ENCODE results near the gene ATF7. TPM values are rescaled to one million over a fixed set of nuclear protein-coding genes. Genes with fewer than 3 reads are reported as not detected.
"Not testable (repeated sequence)": the region's sequence is repeated elsewhere in the genome, so short reads cannot be mapped to it uniquely, and the experiment has no call there.

The ATF7 gene
- 54.4 TPM for polyA plus RNA-seq (ENCODE audit: insufficient read length)

DNA sequence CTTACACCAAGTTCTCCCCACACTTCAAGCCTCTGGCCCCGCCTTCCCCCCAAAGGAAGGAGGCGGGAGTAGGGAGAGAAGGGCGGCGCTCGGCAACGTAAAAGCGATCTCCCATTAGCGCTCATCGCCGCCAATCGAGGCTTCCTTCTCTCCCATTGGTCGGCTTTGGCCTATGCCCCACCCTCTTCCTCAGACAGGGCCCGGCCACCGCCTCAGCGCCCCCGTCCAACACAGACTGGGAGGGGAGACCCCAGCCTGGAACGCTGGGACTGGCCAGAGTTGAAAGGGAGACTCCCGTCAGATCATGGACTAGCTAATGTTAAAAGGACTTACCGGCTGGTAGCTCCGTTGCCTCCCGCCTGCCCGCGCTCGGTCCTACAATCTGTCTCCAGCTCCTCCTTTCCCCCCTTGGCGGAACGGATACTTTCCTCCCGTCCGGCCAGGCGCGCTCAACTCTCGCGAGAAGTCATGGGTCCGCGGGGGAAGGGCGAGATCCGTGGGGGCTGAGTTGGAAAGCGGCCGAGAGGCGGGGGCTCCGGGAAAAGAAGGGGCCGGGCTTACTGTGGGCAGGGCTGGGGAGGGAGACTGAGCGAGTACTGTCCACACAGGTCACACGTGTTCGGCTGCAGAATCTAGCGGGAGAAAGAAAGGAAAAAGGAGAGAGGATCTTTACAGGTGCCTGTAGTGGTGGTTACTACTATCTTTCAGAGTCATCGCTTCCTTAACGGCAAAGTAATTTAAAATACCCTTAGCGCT is at the start of gene ATF7:
Gene ATF7 (minus strand): TSS at position 437 of the 756 bp plus-strand sequence. CDS start 25,382 bp downstream, outside the sequence.
- peak; percentile 98 for DNase-seq

DNA sequence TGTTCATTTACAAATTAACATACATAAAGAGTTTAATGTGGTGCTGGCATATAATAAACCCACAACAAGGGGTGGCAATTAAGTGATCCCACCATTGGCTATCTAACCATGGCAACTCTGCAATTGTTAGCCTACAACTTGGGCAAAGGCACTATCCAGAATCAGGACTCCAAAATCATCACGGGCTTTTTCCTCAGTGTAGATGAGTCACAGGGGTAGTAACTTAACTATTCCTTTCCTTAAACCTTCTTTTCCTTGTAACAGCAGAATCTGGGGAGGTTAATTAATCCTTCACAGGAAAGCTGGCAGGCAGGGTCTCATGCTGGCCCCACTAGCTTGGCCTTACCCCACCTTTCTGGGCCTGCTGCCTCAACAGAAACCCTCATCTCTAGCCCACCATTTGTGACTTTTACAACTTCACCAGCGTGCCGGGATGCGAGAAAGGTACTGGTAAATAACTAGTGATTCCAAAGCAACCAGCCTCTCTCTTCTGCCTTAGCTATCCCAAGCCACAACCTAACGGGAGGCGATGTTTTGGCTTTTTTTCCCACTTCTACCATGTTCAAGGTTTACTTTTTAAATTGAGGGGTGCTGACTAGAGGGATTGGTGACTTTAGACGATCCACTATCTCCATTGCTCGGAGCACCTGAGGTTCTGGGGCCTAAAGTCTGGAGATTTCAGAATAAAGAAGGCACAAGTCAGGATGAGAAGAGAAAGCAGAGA is 49.0 kb upstream of the ATF7 start:
- DNase-seq = no peak

DNA sequence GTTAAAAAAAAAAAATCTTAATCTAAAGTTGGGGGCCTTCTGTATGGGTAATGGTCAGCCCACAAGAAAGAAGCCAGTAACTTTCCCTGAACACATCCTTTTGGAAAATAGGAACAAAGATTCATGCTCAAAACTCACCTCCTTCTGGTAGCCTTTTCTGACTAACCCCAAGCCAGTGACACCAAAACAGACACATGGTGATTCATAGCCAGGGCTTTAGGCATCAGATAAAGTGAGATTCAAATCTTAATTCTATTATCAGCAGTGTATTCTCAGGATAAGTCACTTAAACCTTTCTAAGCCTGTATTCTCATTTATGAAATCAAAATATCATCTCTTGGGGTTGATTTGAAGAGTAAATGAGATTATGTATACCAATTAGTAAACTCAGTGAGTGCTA is 44.8 kb upstream of the ATF7 start:
- DNase-seq = no peak

DNA sequence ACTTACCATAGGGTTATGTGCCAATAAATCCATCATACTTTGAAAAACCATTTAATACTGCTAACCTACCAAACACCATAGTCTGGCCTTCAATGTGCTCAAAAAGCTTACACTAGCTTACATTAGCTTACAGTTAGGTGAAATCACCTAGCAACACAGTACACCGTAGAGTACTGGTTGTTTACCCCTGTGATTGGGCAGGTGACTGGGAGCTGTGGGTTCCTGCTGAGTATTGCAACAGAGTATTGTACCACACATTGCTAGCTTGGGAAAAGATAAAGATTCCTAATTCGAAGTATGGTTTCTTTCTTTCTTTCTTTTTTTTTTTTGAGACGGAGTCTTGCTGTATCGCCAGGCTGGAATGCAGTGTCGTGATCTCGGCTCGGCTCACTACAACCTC is 44.1 kb upstream of the ATF7 start:
- no peak for DNase-seq

DNA sequence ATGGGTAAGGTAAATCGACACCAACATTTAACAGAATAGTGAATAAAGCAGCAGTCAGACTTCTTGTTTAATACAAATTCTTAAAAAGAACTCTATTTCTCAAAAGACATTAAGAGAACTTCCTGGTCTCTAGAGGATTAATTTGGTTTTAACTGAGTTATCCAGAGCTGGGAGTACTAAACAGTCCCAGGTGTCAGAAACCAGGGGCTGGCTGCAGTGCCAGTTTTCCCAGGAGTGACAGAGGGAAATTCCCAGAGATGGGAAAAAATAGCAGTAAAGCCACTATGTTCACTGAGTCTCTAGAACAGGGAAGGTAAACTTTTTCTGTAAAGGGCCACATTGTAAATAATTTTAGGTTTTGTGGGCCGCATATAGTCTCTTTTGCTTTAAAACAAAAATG is 40.9 kb upstream of the ATF7 start:
- DNase-seq = no peak

DNA sequence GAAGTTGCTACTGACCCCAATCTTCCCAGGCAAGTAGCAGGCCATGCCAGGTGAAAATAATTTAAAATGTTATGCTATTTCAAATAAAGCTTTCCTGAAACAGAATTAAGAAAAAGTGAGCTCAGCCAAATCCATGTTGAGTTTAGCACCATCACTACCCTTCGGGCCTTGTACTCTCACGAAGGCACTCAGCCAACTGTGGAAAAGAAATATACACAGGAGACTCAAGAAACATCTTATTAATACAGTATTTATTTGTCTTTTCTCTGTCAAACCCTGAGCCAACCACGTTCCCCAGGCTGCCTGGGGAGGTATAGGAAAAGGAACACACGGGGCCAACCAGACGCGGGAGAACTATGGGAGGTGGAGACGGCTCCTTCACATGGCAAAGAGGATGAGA is 38.8 kb upstream of the ATF7 start:
- DNase-seq = no peak

DNA sequence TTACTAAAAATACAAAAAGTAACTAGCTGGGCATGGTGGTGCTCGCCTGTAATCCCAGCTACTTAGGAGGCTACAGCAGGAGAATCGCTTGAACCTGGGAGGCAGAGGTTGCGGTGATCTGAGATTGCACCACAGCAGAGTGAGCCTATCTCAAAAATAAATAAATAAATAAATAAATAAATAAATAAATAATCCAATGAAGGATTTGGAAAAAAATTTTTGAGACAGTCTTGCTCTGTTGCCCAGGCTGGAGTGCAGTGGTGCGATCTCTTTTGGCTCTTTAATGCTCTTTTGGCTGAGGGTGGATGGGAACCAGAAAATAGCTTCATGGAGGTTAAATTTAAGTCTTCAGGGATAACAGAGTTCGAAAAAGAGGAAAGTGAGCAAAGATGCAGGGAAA is 38.0 kb upstream of the ATF7 start:
- DNase-seq = no peak

DNA sequence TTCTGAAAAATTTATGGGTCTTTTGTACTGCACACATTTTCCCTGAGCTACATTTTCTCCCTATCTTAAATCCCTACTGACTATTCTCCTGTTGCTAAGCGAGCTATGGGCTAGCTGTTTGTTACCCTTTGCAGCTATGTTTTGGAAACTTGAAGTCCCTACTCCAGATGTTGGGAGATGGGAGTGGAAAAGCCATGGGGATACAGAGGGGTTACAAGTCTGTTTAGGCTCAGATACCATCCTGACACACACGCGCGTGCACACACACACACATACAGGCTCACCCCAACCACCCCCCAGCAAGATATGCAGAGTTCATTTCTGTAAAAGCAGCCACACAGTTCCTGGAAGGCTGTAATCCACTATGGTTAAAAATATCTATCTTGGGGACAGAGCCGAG is 33.9 kb upstream of the ATF7 start:
- peak; percentile 40 for DNase-seq

DNA sequence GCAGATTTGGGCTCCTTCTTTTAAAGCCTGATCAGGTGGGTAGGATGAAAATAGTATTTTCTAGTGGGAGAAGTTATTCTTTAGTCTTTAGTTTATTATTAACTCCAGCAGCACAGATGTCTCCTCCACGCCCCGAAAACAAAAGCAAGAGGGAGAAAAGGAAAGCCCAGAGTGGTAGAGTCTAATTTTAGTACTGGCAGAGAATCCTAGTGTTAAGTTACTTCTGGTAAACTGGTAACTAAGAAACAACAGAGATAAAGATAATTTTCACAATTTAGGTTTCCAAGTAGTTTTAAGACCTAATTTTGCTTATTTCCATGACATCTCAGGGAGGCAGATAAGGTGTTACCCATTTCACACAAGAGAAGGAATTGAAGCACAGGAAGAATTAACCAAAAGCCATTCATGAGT is 33.4 kb upstream of the ATF7 start:
- no peak for DNase-seq

DNA sequence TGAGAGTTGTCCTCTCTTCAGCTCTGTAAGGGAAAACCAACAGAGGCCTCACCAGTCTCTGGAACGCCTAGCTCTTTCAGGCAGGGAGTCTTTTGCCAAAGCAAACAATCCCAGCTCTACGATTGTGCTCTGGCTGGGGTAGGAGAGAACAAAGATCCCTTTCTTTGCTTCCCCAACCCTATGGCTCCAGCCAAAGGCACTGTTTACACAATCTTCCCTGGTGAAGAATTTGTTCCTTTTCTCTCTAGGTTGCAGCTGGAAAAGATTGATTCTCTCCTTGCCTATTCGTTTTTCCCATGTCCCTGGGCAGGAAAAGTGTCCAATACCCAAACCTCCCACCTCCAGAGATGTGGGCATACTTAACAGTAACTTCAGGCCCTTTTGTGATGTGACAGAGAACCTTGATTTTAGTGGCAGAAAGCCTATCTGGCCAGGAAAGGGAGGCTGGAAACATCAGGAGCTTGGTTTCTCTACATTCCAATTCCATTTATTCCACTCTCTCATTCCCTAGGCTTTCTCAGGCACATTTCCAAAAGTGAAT is 32.9 kb upstream of the ATF7 start:
- peak; percentile 60 for DNase-seq

DNA sequence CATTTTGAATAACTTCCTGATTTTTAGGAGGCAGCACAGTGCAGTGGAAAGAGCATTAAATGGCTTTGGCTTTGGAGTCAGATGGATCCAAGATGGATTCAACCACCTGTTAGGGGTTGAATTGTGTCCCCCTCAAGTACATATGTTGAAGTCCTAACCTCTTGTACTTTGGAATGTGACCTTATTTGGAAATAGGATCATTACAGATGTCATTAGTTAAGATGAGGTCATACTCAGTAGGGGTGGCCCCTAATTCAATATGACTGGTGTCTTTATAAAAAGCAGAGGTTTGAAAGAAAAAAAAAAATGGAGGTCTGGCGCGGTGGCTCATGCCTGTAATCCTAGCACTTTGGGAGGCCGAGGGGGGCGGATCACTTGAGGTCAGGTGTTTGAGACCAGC is 30.9 kb upstream of the ATF7 start:
- no peak for DNase-seq

DNA sequence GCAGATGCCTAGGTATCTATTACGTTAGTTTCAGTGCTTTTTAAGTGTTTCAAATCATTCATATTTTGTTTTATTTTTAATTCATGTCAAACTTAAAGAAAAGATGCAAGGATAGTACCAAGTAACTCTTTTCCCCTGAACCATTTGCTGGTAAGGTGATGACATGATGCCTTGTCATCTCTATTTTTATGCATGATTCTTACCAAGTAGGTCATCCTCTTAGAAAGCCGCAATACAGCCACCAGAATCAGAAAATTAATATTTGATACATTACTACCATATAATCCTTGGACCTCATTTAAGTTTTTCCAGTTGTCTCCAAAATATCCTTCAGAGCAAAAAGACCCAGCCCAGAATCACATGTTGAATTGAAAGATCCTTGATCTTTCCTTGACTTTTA is 27.4 kb upstream of the ATF7 start:
- no peak for DNase-seq

DNA sequence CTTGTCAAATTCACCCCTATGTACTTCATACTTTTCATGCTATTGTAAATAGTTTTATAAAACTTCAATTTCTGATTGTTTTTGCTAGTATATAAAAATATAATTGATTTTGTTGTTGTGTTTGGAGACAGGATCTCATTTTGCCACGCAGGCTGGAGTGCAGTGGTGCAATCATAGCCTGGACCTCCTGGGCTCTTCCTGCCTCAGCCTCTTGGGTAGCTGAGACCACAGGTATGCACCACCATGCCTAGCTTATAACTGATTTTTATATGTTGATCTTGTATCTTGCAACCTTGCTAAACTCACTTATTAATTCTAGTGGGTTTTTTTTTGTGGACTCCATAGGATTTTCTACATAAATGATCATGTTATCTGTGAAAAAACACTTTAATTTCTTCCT is 26.2 kb upstream of the ATF7 start:
- no peak for DNase-seq

DNA sequence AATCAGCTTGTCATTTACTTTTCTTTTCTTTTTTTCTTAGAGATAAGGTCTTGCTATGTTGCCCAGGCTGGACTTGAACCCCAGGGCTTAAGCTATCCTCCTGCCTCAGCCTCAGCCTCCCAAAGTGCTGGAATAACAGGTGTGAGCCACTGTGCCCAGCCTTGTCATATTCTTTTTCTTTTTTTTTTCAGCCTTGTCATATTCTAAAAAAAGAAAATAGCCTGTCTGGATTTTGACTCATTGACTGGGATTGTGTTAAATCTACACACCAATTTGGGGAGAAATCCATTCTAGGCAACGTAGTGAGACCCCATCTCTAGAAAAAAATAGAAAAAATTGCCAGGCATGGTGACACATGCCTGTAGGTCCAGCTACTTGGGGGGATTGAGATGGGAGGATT is 25.6 kb upstream of the ATF7 start:
- no peak for DNase-seq

DNA sequence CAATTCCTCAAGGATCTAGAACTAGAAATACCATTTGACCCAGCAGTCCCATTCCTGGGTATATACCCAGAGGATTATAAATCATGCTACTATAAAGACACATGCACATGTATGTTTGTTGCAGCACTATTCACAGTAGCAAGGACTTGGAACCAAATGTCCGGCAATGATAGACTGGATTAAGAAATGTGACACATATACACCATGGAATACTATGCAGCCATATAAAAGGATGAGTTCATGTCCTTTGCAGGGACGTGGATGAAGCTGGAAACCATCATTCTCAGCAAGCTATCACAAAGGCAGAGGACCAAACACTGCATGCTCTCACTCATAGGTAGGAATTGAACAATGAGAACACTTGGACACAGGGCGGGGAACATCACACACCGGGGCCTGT is 20.1 kb upstream of the ATF7 start:
- not testable (repeated sequence) for DNase-seq

DNA sequence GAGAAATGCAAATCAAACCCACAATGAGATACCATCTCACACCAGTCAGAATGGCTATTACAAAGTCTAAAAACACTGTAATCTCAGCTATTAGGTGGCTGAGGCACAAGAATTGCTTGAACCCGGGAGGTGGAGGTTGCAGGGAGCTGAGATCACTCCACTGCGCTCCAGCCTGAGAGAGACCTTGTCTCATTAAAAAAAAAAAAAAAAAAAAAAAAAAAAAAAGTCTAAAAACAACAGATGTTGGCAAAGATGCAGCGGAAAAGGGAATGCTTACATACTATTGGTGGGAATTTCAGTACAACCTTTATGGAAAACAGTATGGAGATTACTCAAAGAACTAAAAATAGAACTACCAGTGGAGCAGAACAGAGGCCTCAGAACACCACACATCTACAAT is 19.0 kb upstream of the ATF7 start:
- no peak for DNase-seq

DNA sequence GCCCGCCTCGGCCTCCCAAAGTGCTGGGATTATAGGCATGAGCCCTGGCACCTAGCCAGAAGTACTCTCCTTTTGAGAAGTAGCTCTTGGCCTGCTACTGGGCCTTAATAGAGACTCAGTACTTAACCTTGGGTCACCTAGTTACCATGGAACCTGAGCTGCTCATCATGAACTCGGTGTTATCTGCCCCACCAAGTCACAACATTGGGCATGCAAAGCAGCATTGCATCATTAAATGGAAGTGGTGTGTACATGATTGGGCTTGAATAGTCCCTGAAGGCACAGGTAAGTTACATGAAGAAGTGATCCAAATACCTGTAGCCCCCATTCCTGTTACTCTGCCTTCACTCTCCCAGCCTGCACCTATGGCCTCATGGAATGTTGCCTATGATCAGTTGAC is 18.0 kb upstream of the ATF7 start:
- no peak for DNase-seq

DNA sequence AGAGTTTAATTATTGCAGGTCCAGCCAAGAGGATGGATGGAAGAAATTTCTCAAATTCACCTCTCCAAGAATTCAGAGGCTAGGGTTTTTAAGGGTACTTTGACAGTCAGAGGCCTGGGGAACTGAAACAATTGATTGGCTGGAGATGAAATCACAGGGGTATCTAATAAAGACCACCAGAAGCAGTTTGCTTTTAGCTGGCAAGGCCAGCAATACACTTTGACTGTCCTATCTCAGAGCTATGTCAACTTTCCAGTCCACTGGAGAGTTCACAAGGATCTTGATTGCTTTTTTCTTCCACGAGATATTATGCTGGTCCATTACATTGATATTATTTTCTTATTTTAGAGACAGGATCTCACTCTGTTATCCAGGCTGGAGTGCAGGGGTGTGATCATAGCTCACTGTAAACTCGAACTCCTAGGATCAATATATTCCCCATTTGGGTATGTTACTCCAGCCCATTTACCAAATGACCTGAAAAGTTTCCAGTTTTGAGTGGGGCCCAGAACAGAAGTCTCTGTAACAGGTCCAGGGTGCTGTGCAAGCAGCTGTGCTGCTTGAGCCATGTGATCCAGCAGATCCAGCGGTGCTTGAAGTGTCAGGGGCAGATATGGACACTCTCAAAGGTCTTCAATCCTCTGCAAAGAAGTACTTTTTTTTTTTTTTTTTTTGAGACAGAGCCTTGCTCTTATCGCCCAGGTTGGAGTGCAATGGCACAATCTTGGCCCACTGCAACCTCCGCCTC is 17.2 kb upstream of the ATF7 start:
- no peak for DNase-seq

DNA sequence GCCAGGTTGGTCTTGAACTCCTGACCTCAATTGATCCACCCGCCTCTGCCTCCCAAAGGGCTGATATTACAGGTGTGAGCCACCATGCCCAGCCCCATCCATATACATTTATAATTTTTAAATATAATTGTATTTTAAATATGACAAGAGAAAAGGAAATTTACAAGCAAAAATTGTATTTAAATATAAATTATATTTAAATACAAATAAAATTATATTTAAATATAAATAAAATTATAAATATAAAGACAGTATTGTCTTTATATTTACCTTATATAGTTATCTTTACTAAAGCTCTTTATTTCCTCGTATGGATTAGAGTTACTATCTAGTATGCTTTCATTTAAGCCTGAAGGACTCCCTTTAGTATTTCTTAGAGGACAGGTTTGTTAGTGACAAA is 11.9 kb upstream of the ATF7 start:
- no peak for DNase-seq

DNA sequence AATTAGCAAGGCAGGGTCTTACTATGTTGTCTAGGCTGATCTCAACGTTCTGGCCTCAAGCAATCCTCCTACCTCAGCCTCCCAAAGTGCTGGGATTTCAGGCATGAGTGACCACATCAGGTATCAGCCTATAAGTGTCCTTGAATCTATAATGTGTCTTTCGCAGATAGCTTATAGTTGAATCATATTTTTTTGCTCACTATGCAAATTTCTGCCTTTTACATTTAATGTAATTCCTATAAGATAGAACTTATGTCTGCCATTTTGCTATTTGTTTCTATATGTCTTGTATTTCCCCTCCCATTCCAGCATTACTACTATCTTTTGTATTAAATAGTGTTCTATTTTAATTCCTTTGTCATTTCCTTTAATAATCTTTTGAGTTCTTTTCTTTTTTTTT is 10.5 kb upstream of the ATF7 start:
- no peak for DNase-seq

DNA sequence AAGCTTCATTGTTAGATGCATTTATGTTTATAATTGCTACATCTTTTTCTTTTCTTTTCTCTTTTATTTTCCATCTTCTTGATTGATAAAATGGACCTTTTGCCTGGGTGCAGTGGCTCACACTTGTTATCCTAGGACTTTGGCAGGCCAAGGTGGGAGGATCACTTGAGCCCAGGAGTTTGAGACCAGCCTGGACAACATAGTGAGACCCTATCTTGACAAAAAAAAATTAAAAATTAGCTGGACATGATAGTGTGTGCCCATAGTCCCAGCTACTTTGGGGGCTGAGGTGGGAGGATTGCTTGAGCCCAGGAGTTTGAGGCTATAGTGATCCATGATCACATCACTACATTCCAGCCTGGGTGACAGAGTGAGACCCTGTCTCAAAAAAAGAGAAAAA is 9.5 kb upstream of the ATF7 start:
- DNase-seq = not testable (repeated sequence)

DNA sequence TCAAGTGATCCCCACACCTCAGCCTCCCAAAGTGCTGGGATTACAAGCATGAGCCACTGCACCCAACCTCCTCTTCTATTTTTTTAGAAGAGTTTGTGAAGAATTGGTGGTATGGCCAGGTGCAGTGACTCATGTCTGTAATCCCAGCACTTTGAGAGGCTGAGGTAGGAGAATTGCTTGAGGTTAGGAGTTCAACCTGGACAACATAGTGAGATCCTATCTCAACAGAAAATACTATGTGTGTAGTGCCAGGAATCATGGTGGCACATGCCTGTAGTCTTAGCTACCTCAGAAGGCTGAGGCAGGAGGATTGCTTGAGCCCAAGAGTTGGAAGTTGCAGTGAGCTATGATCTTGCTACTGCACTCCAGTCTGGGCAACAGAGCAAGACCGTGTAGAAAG is 5.5 kb upstream of the ATF7 start:
- no peak for DNase-seq

DNA sequence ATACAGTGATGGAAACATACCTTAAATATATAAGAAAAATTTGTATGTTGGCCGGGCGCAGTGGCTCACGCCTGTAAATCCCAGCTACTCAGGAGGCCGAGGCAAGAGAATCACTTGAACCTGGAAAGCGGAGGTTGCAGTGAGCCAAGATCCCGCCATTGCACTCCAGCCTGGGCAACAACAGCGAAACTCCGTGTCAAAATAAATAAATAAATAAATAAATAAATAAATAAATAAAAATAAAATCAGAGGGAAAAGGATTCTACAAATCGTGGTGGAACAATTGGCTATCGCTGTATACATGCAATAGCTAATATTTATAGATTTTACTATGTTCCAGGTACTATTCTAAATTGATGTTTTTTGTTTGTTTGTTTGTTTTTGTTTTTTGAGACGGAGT is 1.7 kb upstream of the ATF7 start:
- DNase-seq = no peak

Data from hindlimb muscle (tissue), 1 donor.